Stimulated activated CD4-positive, alpha-beta T cell treated with anti-CD3 and anti-CD28 coated beads, Interleukin-1b, Interleukin-23, amount 100 ng/mL, for 4 hours (primary cell): ENCODE measurements around the gene PDPR.
"Not testable (repeated sequence)": the region's sequence is repeated elsewhere in the genome, so short reads cannot be mapped to it uniquely, and the experiment has no call there.

Experiments
- DNase-seq, 2 donors: peaks; one replicate each; pipeline ENCODE4 v3.0.0-alpha.2; 2020; ENCODE audit warnings: low read depth in 2 of 2

The PDPR gene

GRCh38 chr16:70162041-70162451 is 47.9 kb downstream of the PDPR start:
- DNase-seq: no peak

- no peak for DNase-seq
Measured at GRCh38 chr16:70163596-70163995, 49.5 kb downstream of the PDPR start.

- not testable (repeated sequence) for DNase-seq
Measured at GRCh38 chr16:70166688-70167087, 52.6 kb downstream of the PDPR start.

- DNase-seq: not testable (repeated sequence)
Measured at GRCh38 chr16:70173212-70173837, 59.2 kb downstream of the PDPR start, which contains the start of gene CLEC18C. TSS of gene CLEC18C (plus strand) at chr16:70173787. CDS start at chr16:70174279, 492 bp downstream.

DNA sequence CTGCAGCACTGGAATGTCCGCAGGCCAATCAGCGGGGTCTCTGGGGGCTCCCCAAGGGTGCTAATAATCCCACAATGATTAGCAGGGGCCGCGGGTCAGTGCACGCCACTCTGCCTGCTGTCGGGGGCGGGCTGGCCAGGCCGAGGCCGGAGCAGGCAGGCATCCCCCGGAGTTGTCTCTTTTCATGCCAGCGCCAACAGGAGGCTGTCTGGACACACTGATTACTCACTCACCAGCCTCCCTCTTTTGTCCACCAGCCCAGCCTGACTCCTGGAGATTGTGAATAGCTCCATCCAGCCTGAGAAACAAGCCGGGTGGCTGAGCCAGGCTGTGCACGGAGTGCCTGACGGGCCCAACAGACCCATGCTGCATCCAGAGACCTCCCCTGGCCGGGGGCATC is 59.8 kb downstream of the PDPR start:
- not testable (repeated sequence) for DNase-seq

- DNase-seq: not testable (repeated sequence)
Measured at GRCh38 chr16:70174387-70174932, 60.3 kb downstream of the PDPR start.

GRCh38 chr16:70187858-70188607 is 73.9 kb downstream of the PDPR start:
- not testable (repeated sequence) for DNase-seq

DNA sequence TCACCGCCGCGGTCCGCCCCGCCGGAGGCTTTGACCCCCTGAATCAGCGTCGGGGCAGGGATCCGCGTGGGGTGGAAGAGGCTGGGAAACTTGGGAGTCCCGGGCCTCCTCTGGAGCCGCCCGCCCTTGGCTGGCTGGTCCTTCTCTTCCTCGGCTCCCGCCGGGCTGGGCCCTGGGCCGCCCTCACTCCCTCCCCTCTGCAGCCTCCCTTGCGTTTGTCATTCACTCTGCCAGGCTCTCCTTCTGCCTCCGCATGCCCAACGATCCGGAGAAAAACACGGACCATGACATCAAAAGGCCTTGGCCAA is 74.4 kb downstream of the PDPR start:
- not testable (repeated sequence) for DNase-seq

DNA sequence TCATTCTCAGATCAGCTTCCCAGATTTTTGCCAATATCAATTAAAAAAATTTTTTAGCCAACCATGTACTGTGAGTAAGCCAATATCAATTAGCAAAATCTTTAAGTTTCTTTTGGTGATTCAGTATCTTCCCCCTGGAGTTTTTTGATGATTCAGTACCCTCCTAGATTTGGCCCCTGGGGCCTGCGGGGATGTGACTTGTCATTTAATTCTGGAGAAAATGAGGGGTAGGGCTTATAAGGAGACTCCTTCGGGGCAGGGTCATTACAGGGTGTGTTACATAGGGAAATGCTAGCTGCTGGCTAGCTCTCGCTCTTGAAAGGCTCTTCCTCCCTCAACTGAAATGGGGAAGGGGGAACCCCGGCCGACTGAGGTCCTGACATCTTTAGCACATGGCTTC is 76.4 kb downstream of the PDPR start:
- not testable (repeated sequence) for DNase-seq

DNA sequence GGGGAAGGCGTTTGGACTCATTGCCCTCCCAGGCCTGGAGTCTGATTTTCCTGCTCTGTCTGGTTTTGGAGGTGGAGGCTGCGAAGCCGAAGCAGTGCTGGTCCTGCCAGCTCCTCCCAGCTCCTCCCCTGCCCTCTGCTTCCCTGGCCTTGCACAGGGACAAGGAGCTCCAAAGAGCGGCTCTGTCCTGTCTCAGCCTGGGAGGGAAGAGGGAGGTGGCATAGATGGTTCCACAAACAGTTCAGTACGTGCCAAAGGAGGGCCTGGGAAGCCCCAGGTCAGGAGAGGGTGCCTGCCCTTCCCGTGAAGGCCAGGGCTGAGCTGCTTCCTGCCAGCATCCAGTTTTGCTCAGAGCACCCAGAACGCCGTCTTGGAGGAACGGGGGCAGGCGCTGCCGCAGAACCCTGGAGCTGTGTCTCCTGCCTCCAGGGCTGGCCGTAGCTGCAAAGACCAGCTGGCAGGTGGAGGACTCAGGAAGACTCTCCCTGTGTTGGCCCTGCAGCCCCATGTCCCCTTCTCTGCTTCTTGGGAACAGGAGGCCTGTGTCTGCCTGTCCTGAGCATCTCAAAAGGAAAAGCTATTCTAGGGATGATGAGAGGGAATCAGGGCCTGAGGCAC is 82.7 kb downstream of the PDPR start:
- DNase-seq: not testable (repeated sequence)

DNA sequence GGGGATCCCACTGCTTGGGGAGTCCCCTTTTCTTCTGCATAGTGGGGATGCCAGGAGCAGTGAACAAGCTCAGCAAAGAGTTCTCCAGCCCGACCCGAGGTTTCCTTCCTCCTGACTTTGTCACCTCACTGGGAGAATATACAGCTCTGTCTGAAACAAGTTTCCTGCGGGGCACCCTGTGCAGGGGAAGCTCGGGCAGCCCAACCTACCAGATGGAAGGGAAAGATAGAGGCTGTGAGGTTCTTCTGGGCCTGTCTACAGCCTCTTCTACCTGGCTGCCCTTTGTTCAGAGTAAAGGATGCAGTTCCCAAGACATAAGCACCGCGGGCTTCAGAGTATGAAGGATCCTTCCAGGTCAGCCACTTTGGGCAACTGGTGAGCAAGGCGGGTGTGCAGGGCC is 83.5 kb downstream of the PDPR start:
- DNase-seq: not testable (repeated sequence)

GRCh38 chr16:70198230-70198629 is 84.1 kb downstream of the PDPR start:
- DNase-seq: not testable (repeated sequence)

DNA sequence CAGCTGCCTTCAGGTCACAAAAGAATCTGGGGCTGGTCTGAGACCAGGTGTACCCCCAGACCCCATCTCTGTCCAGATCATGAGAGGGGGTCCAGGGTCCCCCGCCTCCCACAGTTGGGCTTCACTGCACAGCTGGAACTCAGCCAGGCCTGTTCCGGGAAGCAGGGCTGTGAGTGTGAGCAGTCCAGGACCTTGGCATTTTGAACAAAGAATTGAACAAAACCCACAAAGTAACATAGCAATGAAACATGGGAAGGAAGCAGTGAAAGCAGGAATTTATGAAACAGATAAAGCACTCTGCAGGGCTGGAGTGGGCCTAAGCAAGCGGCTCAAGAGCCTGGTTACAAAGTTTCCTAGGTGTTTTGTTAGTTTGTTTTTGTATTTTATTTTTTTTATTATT is 84.5 kb downstream of the PDPR start:
- not testable (repeated sequence) for DNase-seq

DNA sequence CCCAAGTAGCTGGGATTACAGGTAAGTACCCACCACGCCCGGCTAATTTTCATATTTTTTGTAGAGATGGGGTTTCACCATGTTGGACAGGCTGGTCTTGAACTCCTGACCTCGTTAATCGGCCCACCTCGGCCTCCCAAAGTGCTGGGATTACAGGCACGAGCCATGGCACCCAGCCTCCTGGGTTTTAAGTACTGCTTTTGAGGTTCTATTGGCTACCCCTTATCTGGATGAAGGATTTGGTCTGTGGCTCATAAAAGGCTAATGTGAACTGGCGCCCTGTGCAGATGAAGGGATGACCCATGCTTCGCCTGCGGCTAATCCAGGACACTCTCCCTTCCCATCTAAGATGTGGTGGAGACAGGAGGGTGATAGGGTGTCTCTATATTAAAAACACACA is 85.0 kb downstream of the PDPR start:
- DNase-seq: not testable (repeated sequence)

DNA sequence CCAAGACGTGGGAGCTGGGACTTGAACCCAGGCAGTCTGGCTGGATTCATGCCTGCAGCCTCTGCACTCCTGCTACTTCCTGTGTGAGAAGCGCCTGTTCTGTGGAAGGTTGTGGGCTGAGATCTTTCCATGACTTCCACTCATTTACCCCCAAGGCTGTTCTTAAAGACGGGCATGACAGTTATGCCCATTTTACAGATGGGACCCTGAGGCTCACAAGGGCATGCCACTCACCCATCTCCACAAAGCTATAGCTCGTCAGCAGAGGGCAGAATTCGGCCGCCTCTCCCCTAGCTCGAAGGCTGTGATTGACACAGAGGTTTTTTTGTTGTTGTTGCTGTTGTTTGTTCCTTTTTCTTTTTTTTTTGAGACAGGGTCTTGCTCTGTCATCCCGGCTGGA is 85.9 kb downstream of the PDPR start:
- not testable (repeated sequence) for DNase-seq

DNA sequence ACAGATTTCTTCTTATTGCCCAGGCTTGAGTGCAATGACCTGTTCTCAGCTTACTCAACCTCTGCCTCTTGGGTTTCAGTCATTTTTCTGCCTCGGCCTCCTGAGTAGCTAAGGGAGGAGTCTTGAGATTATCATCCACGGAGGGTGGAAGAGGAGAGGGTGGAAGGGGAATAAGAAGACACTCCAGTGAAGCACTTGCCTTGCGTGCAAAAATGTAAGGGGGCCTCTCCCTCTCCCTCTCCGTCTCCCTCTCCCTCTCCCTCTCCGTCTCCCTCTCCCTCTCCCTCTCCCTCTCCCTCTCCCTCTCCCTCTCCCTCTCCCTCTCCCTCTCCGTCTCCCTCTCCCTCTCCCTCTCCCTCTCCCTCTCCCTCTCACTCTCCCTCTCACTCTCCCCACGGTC is 89.4 kb downstream of the PDPR start:
- DNase-seq: not testable (repeated sequence)

GRCh38 chr16:70204010-70204409 is 89.9 kb downstream of the PDPR start:
- DNase-seq: not testable (repeated sequence)

GRCh38 chr16:70204668-70205405 is 90.7 kb downstream of the PDPR start:
- DNase-seq: not testable (repeated sequence)

DNA sequence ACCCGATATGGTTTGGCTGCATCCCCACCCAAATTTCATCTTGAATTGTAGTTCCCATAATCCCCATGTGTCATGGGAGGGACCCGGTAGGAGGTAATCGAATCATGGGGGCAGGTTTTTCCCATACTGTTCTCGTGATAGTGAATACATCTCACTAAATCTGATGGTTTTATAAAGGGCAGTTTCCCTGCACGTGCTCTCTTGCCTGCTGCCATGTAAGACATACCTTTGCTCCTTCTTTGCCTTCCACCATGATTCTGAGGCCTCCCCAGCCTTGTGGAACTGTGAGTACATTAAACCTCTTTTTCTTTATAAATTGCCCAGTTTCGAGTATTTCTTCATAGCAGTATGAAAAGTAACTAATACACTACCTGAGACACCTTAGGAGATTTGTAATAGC is 92.2 kb downstream of the PDPR start:
- not testable (repeated sequence) for DNase-seq
